ENCODE data around the gene SAP30BP.

The SAP30BP gene

GRCh38 chr17:75666959-75667790 lies at the start of gene SAP30BP, which contains the start of gene RECQL5:
SAP30BP (plus strand) TSS chr17:75667338; CDS start chr17:75667373, 35 bp downstream.
RECQL5 (minus strand) TSS chr17:75667154; CDS start chr17:75666557, 597 bp downstream.
- peak; percentile 98 to 99 for DNase-seq

- DNase-seq = no peak
Observed at GRCh38 chr17:75617675-75618074, 49.5 kb upstream of the SAP30BP start.

GRCh38 chr17:75619506-75620431 lies 47.4 kb upstream of the SAP30BP start:
- no peak for DNase-seq

DNA sequence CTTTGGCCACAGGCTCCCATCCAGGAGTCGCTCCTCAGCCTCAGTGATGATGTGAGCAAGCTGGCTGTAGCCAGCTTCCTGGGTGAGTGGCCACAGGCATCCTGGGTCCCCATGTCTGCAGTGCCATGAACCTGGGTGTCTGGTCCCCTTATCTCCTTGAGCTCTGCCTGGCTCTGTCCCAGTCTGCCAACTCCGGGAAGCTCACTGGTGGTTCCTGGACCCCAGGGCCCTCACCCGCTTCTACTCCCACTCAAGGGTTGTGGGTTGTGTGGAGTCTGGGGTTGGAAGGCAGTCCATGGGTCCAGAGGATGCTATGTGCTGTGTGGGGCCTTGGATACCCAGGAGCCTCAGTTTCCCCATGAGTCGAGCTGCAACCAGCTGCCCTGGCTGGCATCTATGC lies 45.6 kb upstream of the SAP30BP start:
- DNase-seq = no peak

- DNase-seq = no peak
Observed at GRCh38 chr17:75622076-75622475, 45.1 kb upstream of the SAP30BP start.

- DNase-seq = no peak
Observed at GRCh38 chr17:75622771-75623273, 44.3 kb upstream of the SAP30BP start.

GRCh38 chr17:75623386-75623785 lies 43.8 kb upstream of the SAP30BP start:
- DNase-seq = no peak

DNA sequence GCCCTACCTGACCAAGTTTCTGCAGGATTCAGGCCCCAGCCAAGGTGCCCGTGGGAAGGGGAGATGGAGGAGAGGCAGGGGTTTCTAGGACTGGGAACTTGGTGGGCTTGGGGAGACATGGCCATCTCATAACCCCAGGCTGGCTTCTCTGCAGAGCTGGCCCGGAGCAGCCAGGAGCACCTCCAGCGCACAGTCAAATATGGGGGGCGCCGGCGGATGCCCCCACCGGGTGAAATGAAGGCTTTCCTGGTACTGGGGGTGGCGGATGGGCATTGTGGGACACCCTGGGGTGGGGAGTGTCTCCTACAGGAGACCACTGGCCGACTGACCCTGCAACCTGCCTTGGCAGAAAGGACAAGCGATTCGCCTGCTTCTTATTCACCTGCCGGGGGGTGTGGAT lies 43.1 kb upstream of the SAP30BP start:
- DNase-seq = no peak

- DNase-seq = no peak
Observed at GRCh38 chr17:75624714-75625345, 42.3 kb upstream of the SAP30BP start.

GRCh38 chr17:75625813-75626486 lies 41.2 kb upstream of the SAP30BP start:
- peak in 1 of 2 experiments; percentile 40 for DNase-seq

GRCh38 chr17:75626496-75627038 lies 40.6 kb upstream of the SAP30BP start:
- DNase-seq = no peak

- DNase-seq = no peak
Observed at GRCh38 chr17:75627094-75627493, 40.0 kb upstream of the SAP30BP start.

DNA sequence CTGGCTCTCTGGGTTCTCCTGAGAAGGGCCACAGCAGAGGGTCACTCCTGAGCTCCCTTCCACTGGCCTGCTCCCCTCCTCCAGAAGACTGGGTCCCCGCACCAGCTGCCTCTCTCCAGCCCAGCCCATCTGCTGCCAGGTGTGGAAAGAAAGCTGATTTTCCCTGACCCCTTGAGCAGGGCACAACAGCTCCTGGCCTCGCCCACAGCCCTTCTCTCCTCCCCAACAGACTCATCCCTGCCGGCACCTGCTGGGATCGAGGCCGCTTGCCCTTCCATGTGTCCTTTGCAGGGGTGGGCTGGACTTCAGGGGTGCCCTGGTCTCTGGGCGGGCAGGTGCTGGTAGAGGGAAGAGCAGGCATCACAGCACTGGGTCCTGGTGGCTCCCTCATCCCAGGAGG lies 38.7 kb upstream of the SAP30BP start:
- DNase-seq = no peak

DNA sequence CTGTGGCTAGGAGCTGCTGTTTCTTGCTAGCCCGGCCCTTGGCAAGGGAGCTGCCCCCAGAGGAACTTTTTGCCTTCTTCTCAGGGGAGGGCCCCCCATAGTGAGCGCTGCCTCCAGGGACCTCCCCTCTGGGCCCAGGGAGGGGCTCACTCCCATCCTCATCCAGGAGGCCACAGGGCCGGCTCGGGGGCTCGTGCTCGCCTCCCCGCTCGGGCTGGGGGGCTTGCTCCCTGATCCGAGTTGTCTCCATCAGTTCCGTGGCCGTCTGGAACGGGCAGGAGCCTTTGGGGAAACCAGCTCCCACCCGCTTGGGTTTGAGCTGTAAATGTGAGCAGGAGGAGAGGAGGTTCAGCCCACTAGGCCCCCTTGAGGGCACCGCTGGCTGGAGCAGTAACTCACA lies 38.0 kb upstream of the SAP30BP start:
- no peak for DNase-seq

DNA sequence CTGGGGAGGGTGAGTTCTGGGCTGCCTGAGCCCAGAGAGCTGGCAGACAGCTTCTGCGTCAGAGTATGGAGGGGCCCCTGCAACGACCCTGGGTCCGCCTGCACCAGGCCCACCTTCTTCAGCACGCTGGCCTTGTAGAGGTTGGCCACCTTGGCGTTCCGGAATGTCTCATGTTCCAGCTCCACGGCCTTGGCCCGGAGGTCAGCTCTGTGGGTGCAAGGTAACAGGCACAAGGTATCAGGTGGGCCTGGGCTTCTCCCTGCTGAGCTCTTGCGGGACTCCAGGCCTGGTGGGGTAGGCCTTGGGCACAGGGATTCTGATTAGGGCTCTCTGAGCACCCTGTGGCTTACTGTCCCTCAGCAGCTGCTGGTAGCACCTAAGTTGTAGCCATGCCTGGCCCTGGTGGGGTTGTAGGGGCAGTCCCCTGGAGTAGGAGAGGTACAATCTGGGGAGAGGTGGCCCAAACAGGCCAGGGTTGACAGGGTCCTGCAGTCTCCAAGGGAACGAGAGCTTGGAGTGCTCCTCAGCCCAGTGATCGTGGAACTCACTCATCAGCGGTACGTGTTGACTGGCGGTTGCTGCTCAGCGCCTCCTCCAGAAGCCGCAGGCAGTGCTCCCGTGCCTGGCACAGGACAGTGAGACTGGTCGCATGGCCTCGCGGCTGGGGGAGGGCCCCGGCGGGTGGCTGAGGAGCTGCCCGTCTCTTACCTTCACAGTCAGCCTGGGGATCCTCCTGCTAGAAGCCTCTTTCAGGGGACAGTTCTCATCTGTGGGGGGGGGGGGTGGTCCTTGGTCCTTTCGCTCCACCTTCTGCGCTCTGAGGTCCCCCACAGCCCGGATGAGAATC lies 36.8 kb upstream of the SAP30BP start:
- no peak for DNase-seq

DNA sequence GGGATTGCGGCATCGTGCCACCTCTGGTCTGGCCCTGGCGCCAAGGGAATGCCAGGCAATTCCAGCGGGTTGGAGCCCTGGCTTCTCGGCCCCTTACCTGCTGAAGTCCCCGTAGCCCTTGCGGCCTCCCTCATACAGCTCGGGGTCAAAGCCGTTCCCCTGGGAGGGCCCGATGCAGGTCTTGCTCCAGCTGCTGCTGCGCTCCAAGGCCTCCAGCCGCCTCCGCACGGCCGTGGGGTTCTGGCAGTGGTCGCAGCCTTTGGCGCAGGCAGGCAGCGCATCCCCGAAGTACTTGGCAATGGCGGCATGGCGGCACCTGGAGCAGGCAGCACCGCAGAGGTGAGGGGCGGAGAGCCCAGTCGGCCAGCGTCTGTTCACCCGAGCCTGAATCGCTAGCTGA lies 35.8 kb upstream of the SAP30BP start:
- no peak for DNase-seq

GRCh38 chr17:75632428-75632827 lies 34.7 kb upstream of the SAP30BP start:
- DNase-seq = no peak

GRCh38 chr17:75632863-75633485 lies 34.2 kb upstream of the SAP30BP start, which contains the start of gene SMIM5:
SMIM5 (plus strand) TSS chr17:75633434; CDS start chr17:75640202, 6,768 bp downstream.
- DNase-seq = peak; percentile 33 to 51

DNA sequence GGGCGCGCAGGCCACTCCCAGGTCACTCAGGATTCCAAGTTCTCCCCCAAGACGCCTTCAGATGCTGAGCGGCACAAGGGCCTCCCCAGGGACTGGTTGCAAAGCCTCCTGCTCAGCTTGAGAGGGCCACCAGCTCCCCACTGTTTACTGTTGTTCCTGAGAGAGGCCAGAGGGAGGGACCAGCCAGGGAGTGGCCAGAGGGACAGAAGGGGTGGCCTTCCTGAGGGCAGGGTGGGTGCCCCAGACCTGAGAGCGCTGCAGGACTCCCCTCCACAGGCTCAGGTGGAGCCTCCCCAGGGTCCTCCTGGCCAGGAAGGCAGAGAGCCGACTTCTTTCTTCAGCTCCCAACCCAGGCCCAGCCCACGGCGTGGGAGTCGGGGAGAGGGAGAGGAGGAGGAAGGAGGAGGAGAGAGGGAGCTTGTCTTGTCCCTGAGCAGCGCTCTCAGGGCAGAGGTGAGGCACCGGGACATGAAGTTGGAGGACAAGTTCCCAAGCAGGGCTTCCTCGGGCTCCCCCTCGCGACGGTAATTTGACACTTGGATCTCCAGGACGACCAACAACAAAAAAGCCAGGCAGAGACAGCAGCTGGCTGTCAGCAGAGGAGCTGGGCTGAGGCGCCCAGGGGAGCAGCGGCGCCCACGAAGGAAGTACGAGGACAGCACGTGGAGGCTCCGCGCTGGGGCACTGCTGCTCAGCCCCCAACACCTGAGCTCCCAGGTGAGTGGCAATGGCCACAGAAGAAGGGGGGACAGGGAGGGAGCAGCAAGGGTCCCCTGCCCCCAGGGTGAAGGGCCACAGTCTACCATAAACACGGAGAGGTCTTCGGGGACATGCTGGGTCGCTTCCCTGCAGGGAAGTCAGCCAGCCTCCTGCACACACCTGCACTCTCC lies 33.4 kb upstream of the SAP30BP start:
- DNase-seq = peak; percentile 70 to 87
